HG02973 (cell line): ENCODE measurements around the gene TRIM45.
"Not testable (repeated sequence)": the region's sequence is repeated elsewhere in the genome, so short reads cannot be mapped to it uniquely, and the experiment has no call there.

ENCODE experiments used
- ATAC-seq: cut with Tn5 transposase; IDR thresholded peaks from one replicate; pipeline ENCODE4 v1.9.1; 2021; ENCODE audit warnings: moderate library complexity; ENCODE audit not compliant: unreplicated experiment

The TRIM45 gene

GRCh38 chr1:117101858-117102257, 19.7 kb downstream of the TRIM45 start:
- ATAC-seq = not testable (repeated sequence)

DNA sequence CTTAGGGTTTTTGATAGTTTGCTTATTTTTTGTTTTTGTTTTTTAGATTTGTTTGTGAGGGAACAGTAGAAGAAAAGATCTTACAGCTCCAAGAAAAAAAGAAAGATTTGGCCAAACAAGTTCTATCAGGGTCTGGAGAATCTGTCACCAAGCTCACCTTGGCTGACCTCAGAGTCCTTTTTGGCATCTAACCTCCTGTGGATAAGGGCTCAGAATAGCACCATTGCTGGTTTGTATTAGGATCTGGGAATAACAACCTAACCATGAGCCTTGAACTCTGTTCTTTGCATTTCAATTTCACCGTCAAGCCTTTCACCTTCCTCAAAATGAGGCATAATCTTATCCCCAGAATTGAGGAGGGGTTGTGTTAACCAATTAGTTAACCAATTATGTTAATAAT, 20.2 kb downstream of the TRIM45 start:
- no peak for ATAC-seq

GRCh38 chr1:117098287-117098890, 23.2 kb downstream of the TRIM45 start:
- no peak for ATAC-seq

GRCh38 chr1:117097443-117097842, 24.1 kb downstream of the TRIM45 start:
- no peak for ATAC-seq

- ATAC-seq = no peak
Observed at GRCh38 chr1:117096951-117097408, 24.6 kb downstream of the TRIM45 start.

DNA sequence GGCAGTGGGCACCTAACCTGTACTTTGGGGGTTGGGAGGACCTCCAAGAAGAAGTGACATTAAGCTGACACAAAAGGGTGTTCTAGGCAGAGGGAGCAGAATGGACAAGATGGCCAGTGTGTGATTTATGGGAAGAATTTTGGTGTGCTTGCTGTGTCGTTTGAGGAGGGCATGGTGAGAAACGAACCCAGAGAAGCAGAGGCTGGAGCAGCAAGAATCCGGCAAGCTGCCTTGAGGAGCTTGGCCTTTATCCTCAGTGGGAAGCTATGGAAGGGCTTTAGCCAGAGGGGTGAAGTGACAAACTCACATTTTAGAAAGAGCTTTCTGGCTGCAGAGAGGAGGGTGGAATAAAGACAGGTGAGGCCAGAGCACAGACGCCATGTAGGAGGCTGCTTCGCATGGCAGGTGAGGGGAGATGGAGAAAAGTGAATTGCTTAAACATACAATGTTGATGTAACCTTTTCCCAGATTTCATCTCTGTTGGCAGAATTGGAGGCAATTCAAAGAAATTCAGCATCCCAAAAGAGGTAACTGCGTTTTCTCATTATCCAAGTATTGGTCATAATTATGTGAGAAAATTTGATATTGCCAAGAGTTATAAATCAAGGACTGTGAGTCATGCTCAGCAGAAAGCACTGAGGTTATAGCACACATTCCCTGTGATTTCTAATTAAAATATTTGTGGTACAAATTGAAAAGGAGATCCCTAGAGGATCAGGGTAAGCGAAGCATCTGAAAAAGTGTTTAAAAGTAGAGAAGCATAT, 26.5 kb downstream of the TRIM45 start:
- no peak for ATAC-seq

GRCh38 chr1:117093870-117094621, 27.5 kb downstream of the TRIM45 start:
- ATAC-seq = peak; percentile 81

DNA sequence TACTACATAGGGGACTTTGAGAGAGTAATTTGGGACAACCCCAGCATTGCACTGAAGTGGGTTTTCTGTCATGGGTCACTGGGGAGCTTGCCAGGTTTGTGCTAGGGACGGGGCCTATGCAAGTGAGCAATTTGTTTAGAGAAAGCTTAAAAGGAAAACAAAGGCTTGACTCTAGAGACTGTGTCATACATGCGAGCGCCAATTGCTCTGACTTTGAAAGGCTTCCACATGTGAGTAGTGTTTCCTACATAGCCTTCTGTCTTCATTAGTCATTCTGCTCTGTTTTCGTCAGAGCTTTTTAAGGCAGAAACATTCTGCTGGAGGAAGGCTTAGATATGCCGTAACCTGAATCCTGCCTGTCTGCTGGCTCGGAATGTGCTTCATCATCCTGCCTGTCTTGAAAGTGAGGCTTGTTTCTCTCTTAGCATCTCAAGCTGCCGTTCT, 28.4 kb downstream of the TRIM45 start:
- ATAC-seq = no peak

DNA sequence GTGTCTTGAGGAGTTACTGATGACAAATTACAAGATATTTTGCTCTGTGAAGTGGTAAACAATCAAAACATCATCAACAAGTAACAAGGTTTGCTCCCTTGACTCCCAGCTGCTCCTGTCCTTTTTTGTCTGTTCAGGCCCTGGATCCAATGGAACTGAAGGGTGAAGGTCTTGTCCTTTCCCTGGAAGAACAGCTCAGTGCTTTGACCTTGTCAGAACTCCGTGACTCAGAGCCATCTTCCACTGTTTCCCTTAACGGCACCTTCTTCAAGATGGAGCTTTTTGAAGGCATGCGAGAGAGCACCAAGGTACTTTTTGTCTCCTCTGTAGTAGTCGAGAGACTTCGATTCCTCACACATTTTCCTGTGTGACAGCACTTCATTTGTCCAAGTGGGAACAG, 29.0 kb downstream of the TRIM45 start:
- no peak for ATAC-seq

DNA sequence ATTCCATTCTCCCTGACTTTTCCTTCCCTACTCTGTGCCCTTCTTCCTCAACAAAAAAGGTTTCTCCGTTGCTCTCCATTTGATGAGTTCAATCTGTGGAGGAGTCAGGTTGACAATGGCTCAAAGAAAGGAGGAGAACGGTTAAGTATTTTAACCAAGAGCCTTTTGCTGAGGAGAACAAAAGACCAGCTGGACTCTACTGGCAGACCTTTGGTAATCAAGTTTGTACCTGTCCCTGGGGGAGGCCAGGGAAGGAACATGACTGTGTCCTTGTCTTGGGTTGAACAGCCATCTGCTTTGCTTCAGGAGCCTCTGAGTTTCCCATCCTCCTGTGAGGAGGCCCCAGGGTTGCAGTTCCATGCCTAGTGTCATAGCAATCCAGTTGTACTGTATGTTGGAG, 31.6 kb downstream of the TRIM45 start:
- no peak for ATAC-seq

GRCh38 chr1:117087686-117088085, 33.9 kb downstream of the TRIM45 start:
- no peak for ATAC-seq

GRCh38 chr1:117084231-117084630, 37.3 kb downstream of the TRIM45 start:
- no peak for ATAC-seq

DNA sequence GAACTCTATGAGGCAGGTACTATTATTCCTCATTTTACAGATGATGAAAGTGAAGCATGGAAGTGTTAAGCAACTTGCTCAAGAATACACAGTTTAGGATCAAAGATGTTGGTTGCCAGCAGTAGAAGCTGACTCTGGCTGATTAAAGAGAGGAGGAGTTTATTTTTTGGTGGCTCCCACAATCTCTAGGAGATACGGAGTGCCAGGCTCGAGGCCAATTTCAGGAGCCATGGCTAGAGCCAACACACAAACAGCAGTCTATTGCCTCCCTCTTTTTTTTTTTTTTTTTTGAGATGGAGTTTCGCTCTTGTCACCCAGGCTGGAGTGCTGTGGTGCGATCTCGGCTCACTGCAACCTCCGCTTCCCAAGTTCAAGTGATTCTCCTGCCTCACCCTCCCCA, 41.8 kb downstream of the TRIM45 start:
- no peak for ATAC-seq

DNA sequence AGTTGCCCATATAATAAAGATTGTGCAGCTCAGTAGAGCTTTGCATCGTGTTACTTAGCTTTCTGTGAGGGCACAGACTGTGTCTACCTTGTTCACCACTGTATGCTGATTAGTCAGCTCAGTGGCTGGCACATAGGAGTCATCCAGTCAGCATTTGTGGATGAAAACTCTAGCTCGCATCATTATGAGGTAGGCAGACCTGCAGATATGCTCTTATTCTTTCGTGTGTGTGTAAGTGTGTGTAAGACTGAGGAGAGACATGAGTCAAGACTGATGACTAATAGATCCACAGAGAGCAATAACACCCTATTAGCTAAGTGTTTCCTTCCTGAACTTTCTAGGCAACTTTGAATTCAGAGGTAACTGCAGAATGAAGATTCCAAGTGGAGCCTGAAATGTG, 44.3 kb downstream of the TRIM45 start:
- no peak for ATAC-seq

DNA sequence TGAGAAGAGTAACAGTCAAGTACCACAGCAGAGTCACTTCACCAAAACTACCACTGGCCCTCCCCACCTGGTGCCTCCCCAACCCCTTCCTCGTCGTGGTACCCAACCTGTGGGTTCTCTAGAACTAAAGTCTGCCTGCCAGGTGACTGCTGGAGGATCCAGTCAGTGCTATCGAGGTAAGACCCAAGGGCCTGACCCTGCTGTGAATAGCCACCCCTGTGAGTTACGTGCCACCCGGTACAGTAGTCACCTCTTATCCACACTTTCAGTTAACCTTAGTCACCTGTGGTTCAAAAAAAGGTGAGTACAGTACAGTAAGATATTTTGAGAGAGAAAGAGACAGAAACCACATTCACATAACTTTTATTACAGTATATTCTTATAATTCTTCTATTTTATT, 44.9 kb downstream of the TRIM45 start:
- no peak for ATAC-seq

- ATAC-seq = no peak
Observed at GRCh38 chr1:117070124-117070523, 51.4 kb downstream of the TRIM45 start.

- no peak for ATAC-seq
Observed at GRCh38 chr1:117069220-117069844, 52.2 kb downstream of the TRIM45 start.

- ATAC-seq = no peak
Observed at GRCh38 chr1:117068580-117068979, 53.0 kb downstream of the TRIM45 start.

- ATAC-seq = peak; percentile 52
Observed at GRCh38 chr1:117067533-117068370, 53.8 kb downstream of the TRIM45 start.

- no peak for ATAC-seq
Observed at GRCh38 chr1:117066367-117066766, 55.2 kb downstream of the TRIM45 start.
